T-helper 2 cell treated with Interferon-gamma antibody and Interleukin-4, amounts not matched to agents 100 ng/mL and 5 ng/mL, for 36 hours (primary cell): ENCODE measurements around the gene VPS72. TPM values are rescaled to one million over a fixed set of nuclear protein-coding genes. Genes with fewer than 3 reads are reported as not detected.
"Not testable (repeated sequence)": the region's sequence is repeated elsewhere in the genome, so short reads cannot be mapped to it uniquely, and the experiment has no call there.

Experiments used
- intact Hi-C: fragments of 100-400 bp; cut with micrococcal nuclease; formaldehyde crosslinking; loops from one replicate; pipeline ENCODE4 v1.15.1; 2023
- total RNA-seq: library from RNA; stranded (reverse); gene quantifications from 2 replicates; pipeline ENCODE4 v1.2.3, GENCODE V29; 2022

VPS72 gene, protein sequence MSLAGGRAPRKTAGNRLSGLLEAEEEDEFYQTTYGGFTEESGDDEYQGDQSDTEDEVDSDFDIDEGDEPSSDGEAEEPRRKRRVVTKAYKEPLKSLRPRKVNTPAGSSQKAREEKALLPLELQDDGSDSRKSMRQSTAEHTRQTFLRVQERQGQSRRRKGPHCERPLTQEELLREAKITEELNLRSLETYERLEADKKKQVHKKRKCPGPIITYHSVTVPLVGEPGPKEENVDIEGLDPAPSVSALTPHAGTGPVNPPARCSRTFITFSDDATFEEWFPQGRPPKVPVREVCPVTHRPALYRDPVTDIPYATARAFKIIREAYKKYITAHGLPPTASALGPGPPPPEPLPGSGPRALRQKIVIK
- total RNA-seq: 75.6 and 78.2 TPM in 2 replicates

- intact Hi-C loops: loop anchor here (1.0 to 2.0 kb wide), 4 partner anchors 8 to 91 kb away; partner anchors contain the start of genes LYSMD1, PIP5K1A and PSMD4
Measured at GRCh38 chr1:151189637-151190445, at the start of gene VPS72. VPS72 (minus strand) TSS chr1:151190197; CDS start chr1:151190121, 76 bp downstream.

- intact Hi-C loops: no loop called here
Measured at GRCh38 chr1:151238467-151238739, 48.4 kb upstream of the VPS72 start.

GRCh38 chr1:151237678-151238466, 47.9 kb upstream of the VPS72 start:
- intact Hi-C loops: no loop called here

GRCh38 chr1:151235235-151235634, 45.2 kb upstream of the VPS72 start:
- intact Hi-C loops: no loop called here

- intact Hi-C loops: no loop called here
Measured at GRCh38 chr1:151222130-151222529, 32.1 kb upstream of the VPS72 start.

GRCh38 chr1:151221616-151222015, 31.6 kb upstream of the VPS72 start:
- intact Hi-C loops: no loop called here

DNA sequence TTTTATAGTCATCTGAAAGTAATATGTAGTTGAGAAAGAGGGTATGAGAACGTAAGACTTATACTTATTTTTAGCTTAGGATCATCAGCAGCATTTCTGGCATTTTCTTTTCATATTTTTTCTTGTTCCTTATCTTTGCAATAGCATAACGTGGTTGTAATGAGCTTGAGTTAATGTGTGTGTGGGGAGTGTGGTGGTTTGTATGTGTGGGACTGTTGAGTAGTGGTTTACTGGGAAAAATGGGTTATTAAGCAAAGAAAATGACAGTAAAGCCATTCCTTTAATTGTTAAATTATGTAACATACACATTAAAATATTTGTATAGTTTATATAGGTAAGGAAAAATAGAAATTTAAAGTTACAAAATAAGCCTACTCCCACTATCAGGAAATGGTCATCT, 23.6 kb upstream of the VPS72 start:
- intact Hi-C loops: no loop called here

GRCh38 chr1:151211972-151212705, 22.1 kb upstream of the VPS72 start:
- intact Hi-C loops: no loop called here

DNA sequence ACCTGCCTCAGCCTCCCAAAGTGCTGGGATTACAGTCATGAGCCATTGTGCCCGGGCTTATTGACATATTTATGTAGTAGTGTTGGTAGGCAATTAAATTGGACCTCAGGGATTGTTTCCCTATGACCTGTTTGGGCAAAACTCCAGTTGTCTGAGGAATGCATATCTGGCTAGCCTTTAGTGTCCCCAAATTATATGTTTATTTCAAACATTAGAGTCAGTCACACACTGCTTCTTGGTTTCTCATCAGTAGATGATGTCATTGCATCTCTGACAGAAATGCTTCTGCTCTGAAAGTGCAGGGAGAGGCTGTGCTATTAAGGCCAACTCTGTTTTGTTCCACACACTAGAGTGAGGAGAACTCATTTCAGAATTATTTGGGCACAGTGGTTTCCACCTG, 20.8 kb upstream of the VPS72 start:
- intact Hi-C loops: no loop called here

DNA sequence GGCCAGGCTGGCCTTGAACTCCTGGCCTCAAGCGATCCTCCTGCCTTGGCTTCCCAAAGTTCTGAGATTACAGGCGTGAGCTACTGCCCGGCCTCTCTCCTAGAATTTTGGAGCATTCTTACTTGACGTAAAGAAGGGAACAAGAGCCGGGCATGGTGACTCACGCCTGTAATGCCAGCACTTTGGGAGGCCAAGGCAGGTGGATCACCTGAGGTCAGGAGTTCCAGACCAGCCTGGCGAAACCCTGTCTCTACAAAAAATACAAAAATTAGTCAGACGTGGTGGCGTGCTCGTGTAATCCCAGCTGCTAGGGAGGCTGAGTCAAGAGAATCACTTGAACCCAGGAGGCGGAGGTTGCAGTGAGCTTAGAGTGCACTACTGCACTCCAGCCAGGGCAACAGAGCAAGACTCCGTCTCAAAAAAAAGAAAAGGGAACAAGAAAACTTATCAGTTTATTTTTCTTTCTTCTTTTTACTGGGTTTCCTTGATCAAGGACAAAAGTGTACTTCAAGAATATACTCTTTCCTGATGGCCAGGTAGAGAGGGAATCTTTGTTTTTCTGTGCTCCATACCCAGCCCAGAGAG, 15.5 kb upstream of the VPS72 start:
- intact Hi-C loops: not testable (repeated sequence)

DNA sequence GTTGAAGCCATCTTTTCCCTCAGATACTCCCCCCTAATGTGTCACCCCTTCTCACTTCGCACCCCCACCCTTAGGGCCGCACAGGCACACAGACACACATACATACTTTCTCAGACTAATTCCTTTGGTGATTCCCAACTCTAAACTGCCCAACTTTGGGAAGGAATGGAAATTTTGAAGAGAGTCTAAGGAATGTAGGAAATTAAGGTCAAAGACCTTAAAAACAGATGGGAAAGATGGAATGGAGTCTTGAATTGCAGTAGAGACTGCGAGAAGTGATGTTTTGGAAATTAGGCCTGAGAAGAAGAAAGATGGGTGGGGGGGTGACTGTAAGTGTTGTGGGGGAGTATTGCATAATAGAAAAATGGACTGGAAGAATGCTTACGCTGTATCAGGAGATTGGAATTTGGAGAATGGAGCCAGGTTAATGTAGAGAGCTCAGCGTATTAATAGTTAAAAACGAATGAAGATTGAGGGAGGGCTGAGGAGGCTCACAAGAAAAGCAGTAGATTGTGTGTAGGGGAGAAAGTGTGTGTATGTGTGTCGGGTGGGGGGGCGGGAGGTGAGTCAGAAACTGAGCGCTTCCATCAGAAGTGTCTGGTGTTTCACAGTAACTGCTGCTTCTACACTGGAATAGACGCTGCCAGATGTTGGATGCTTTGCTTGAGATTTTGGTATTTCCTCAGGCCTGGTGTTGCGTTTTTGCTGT, 10.0 kb upstream of the VPS72 start:
- intact Hi-C loops: loop anchor here (5.0 kb wide), 3 partner anchors 43 to 147 kb away; partner anchors contain the start of genes PI4KB, RFX5 and TNFAIP8L2

GRCh38 chr1:151198254-151199127, 8.5 kb upstream of the VPS72 start, which contains the start of gene PIP5K1A:
PIP5K1A (plus strand) TSS chr1:151198552; CDS start chr1:151198997, 445 bp downstream.
- intact Hi-C loops: loop anchor here (1.0 to 5.0 kb wide), 6 partner anchors 8 to 149 kb away; partner anchors contain the start of genes PI4KB, PSMD4, RFX5 and SCNM1

GRCh38 chr1:151197863-151198253, 7.9 kb upstream of the VPS72 start:
- intact Hi-C loops: loop anchor here (1.0 to 5.0 kb wide), 6 partner anchors 8 to 149 kb away; partner anchors contain the start of genes PI4KB, PSMD4, RFX5 and SCNM1

GRCh38 chr1:151196292-151196800, 6.3 kb upstream of the VPS72 start:
- intact Hi-C loops: loop anchor here (5.0 kb wide), 3 partner anchors 39 to 151 kb away; partner anchors contain the start of genes PI4KB, RFX5 and TNFAIP8L2

GRCh38 chr1:151194894-151195594, 5.0 kb upstream of the VPS72 start:
- intact Hi-C loops: loop anchor here (5.0 kb wide), 3 partner anchors 38 to 152 kb away; partner anchors contain the start of genes PI4KB, RFX5 and TNFAIP8L2

DNA sequence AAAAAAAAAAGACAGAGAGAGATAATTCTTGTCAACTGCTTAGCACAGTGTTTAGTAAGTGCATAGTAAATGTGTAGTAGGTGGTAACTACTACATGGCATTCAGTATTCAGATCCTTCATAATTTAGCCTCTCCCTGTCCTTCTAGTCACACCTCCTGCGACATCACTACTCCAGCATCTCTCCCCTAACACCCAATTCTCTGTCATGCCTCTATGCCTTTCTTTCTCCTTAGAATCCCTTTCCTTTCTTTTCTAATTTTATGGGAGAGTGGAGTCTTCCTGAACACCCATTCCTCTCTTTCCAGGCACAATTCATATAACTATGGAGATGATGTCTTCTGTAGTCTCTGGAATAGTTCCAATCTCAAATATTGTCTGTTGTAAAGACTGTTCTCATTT, 3.9 kb upstream of the VPS72 start:
- intact Hi-C loops: no loop called here

DNA sequence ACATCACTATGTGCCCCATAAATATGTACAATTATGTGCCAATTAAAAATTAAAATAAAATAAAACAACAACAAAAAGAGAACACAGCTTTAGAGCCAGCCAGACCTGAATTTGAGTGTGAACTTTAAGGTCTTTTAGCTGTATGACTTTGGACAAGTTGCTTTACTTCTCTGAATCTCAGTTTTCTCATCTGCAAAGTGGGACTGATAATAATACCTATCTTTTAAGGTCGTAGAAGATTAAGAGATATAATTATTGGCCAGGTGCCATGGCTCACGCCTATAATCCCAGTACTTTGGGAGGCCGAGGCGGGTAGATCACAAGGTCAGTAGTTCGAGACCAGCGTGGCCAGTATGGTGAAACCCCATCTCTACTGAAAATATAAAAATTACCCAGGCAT, 3.3 kb upstream of the VPS72 start:
- intact Hi-C loops: no loop called here

- intact Hi-C loops: no loop called here
Measured at GRCh38 chr1:151192047-151192446, 2.0 kb upstream of the VPS72 start.
